ENCODE measurements around the gene LAMC1. TPM values are rescaled to one million over a fixed set of nuclear protein-coding genes. Genes with fewer than 3 reads are reported as not detected.

LAMC1 gene
- total and polyA plus RNA-seq, 2 donors (not counting 1 experiment from before 2014, with no cell fraction given) = 408 to 604 TPM

DNA sequence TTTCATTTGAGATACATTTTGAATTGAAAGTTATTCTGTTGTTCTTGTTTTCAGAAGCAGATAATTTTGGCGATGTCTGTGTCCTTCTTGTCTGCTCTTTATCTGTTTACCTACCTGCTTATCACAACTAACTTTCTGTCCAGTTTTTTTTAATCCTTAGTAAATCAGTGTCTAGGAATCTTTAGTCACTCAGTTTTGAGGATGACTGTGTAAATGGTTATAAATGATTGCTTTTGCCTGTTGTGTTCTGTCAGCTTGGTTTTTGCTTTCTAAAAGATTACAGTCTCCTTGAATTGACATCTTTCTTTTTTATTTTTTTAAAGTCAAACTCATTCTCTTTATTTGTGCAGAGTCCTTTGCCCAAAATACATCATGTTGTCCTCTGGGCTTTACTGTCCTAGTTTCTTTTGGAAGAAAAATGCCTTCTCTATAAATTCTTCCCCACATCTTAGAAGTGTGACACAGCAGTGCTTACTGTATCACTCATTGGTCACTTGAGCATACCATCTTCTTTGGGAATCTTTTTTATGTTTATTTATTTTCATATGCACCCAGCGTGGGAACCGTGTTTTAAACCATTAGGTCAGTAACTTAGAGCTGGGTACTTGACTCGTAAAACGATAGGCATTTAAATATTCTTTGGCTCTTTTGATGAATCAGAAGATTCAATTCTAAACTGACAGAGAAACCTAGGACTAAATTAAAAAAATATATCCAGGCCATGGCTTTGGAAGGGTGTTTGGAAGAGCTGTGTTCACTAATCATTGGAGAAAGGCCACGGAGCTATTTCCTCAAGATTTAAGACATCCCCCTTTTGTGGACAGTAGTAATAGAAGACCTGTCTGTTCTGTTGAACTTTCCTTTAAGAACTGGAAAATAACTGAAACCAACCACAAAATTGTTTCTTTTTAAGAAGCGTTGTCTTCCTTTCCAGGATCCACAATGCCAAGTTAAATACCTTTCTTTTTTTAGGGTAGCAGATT is 20.9 kb downstream of the LAMC1 start:
- Histone ChIP-seq H4K20me1 (ENCODE audit: control insufficient read depth, extremely low read depth, insufficient read depth, low read length) (peaks cover 8% of the 10 kb centered on the region), H3K27ac (ENCODE audit: insufficient read depth, low read length) (peak overlapping the region; percentile 60), H3K79me2 (ENCODE audit: control insufficient read depth, insufficient read depth, low read length) (peaks cover 97% of the 10 kb centered on the region), H3K4me3 (replicated peaks in 1 of 4; ENCODE audit: control extremely low read depth in 1 of 4, insufficient read depth in 1 of 4, low read depth in 3 of 4, low read length in 4 of 4) (no peak overlapping the region), H3K9me3 (ENCODE audit: control insufficient read depth, insufficient read depth, low read depth, low read length) (no peaks in the 10 kb centered on the region), H3K27me3 (ENCODE audit: control insufficient read depth, insufficient read depth, low read length) (no peaks in the 10 kb centered on the region), H2AFZ (ENCODE audit: low read length) (no peak overlapping the region), H3K9ac (ENCODE audit: insufficient read depth, low read length) (peak overlapping the region; percentile 5), H3K36me3 (ENCODE audit: control insufficient read depth, insufficient read depth, low read length) (no peaks in the 10 kb centered on the region), H3K4me2 (ENCODE audit: extremely low read depth, insufficient read depth, low read length) (peak overlapping the region; percentile 47), H3K4me1 (ENCODE audit: control insufficient read depth, extremely low read depth, insufficient read depth, low read length) (peaks cover 29% of the 10 kb centered on the region)
- DNase-seq (ENCODE audit: low read depth in 2 of 2) = peak; percentile 63 to 93
- TF ChIP-seq, protein P1, sequence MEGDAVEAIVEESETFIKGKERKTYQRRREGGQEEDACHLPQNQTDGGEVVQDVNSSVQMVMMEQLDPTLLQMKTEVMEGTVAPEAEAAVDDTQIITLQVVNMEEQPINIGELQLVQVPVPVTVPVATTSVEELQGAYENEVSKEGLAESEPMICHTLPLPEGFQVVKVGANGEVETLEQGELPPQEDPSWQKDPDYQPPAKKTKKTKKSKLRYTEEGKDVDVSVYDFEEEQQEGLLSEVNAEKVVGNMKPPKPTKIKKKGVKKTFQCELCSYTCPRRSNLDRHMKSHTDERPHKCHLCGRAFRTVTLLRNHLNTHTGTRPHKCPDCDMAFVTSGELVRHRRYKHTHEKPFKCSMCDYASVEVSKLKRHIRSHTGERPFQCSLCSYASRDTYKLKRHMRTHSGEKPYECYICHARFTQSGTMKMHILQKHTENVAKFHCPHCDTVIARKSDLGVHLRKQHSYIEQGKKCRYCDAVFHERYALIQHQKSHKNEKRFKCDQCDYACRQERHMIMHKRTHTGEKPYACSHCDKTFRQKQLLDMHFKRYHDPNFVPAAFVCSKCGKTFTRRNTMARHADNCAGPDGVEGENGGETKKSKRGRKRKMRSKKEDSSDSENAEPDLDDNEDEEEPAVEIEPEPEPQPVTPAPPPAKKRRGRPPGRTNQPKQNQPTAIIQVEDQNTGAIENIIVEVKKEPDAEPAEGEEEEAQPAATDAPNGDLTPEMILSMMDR (conservative IDR thresholded peaks at IDR 0.05 in 1 of 2, IDR thresholded peaks at IDR 0.05 in 1 of 2; ENCODE audit: low read depth in 1 of 2, low read length in 2 of 2) = no peak
- TF ChIP-seq EZH2 (IDR thresholded peaks at IDR 0.05; ENCODE audit: low read length, missing control alignments) = no peak

DNA sequence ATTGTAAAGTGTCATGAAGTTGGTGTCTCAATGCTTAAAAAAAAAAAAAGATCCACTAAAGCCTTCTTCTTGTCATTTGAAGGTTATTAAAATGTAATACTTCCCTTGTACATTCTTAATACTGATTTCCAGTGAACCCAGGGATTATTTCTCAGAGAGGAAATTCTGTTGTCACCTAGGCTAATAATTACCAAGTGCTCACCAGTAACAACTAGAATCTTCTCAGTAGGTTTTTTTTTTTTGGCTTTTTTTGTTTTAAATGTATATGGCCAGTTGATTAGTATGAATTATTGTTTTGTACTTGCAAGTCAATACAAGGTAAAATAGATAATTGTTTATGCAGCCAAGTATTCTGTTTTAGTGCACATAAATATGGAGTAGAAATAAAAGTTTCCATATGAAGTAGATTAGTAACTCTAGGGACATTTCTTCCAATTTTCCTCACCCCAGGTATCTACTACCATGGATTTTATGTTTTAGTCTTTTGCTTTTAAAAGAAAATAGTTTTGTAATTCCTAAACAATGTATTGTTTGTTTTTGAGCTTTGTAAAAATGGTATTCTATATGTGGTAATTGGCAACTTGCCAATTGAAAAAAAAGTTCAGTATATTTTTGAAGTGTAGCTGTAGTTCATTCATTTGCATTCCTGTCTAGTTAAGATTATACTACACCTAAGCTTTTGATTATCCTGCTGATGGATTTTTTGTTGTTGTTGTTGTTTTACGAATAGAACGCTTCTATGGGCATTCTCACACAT is 21.9 kb downstream of the LAMC1 start:
- no peak overlapping the region for H2AFZ ChIP-seq (ENCODE audit: low read length)
- peaks cover 1% of the 10 kb centered on the region for H3K36me3 ChIP-seq (ENCODE audit: control insufficient read depth, insufficient read depth, low read length)
- peak overlapping the region; percentile 47 for H3K4me2 ChIP-seq (ENCODE audit: extremely low read depth, insufficient read depth, low read length)
- H3K4me3 ChIP-seq (replicated peaks in 1 of 4; ENCODE audit: control extremely low read depth in 1 of 4, insufficient read depth in 1 of 4, low read depth in 3 of 4, low read length in 4 of 4) = no peak overlapping the region
- peaks cover 8% of the 10 kb centered on the region for H4K20me1 ChIP-seq (ENCODE audit: control insufficient read depth, extremely low read depth, insufficient read depth, low read length)
- H3K9ac ChIP-seq (ENCODE audit: insufficient read depth, low read length) = peak overlapping the region; percentile 5
- DNase-seq (ENCODE audit: low read depth in 2 of 2) = no peak
- peaks cover 97% of the 10 kb centered on the region for H3K79me2 ChIP-seq (ENCODE audit: control insufficient read depth, insufficient read depth, low read length)
- H3K27me3 ChIP-seq (ENCODE audit: control insufficient read depth, insufficient read depth, low read length) = no peaks in the 10 kb centered on the region
- TF ChIP-seq EZH2 (IDR thresholded peaks at IDR 0.05; ENCODE audit: low read length, missing control alignments) = no peak
- TF ChIP-seq, protein P1 (conservative IDR thresholded peaks at IDR 0.05 in 1 of 2, IDR thresholded peaks at IDR 0.05 in 1 of 2; ENCODE audit: low read depth in 1 of 2, low read length in 2 of 2) = no peak
- no peaks in the 10 kb centered on the region for H3K9me3 ChIP-seq (ENCODE audit: control insufficient read depth, insufficient read depth, low read depth, low read length)
- H3K27ac ChIP-seq (ENCODE audit: insufficient read depth, low read length) = peak overlapping the region; percentile 57
- peaks cover 24% of the 10 kb centered on the region for H3K4me1 ChIP-seq (ENCODE audit: control insufficient read depth, extremely low read depth, insufficient read depth, low read length)

Data from fibroblast of lung (primary cell).